Non-pigmented ciliary epithelial cell (primary cell): ENCODE results near the gene RALA.

Source experiments
- DNase-seq: peaks from one replicate; pipeline ENCODE4 v3.0.0-alpha.2; 2010; ENCODE audit warnings: low read depth

The RALA gene

GRCh38 chr7:39614299-39614698 is 9.1 kb upstream of the RALA start:
- DNase-seq, result no peak

- DNase-seq, result no peak
Measured at GRCh38 chr7:39615350-39615975, 7.9 kb upstream of the RALA start.

- peak; percentile 43 for DNase-seq
Measured at GRCh38 chr7:39616138-39616537, 7.2 kb upstream of the RALA start.

- no peak for DNase-seq
Measured at GRCh38 chr7:39617005-39617404, 6.4 kb upstream of the RALA start.

GRCh38 chr7:39618868-39619267 is 4.5 kb upstream of the RALA start:
- no peak for DNase-seq

GRCh38 chr7:39620486-39620885 is 2.9 kb upstream of the RALA start:
- no peak for DNase-seq

GRCh38 chr7:39621261-39621660 is 2.1 kb upstream of the RALA start:
- DNase-seq, result peak; percentile 92

GRCh38 chr7:39621784-39622411 is 1.5 kb upstream of the RALA start:
- no peak for DNase-seq

GRCh38 chr7:39622609-39623008 is 763 bp upstream of the RALA start:
- no peak for DNase-seq

- no peak for DNase-seq
Measured at GRCh38 chr7:39623732-39624441, 515 bp downstream of the RALA start.

- no peak for DNase-seq
Measured at GRCh38 chr7:39624442-39624807, 1.1 kb downstream of the RALA start.

- no peak for DNase-seq
Measured at GRCh38 chr7:39624935-39625694, 1.7 kb downstream of the RALA start.

- no peak for DNase-seq
Measured at GRCh38 chr7:39631736-39632308, 8.4 kb downstream of the RALA start.

GRCh38 chr7:39633563-39634477 is 10.4 kb downstream of the RALA start:
- DNase-seq, result no peak

- DNase-seq, result no peak
Measured at GRCh38 chr7:39634478-39634805, 11.1 kb downstream of the RALA start.

- DNase-seq, result no peak
Measured at GRCh38 chr7:39637400-39637799, 14.0 kb downstream of the RALA start.

- DNase-seq, result no peak
Measured at GRCh38 chr7:39637963-39638485, 14.7 kb downstream of the RALA start.

- no peak for DNase-seq
Measured at GRCh38 chr7:39642896-39643295, 19.5 kb downstream of the RALA start.

- peak; percentile 55 for DNase-seq
Measured at GRCh38 chr7:39644170-39644569, 20.8 kb downstream of the RALA start.

GRCh38 chr7:39645482-39646407 is 22.4 kb downstream of the RALA start:
- DNase-seq, result no peak
